HTERT RPE-1 (cell line): Measurements from ENCODE around the gene CCDC188.

Source experiments
- in situ Hi-C: fragments of 300-500 bp; cut with MboI; formaldehyde crosslinking; loops from 4 replicates; pipeline ENCODE4 v1.14.3; 2020; ENCODE audit warnings: low sequenced_read_pairs

CCDC188 gene

GRCh38 chr22:20135806-20136602 lies 14.9 kb downstream of the CCDC188 start:
- in situ Hi-C loops: no loop called here

GRCh38 chr22:20135265-20135664 lies 15.6 kb downstream of the CCDC188 start:
- in situ Hi-C loops: no loop called here

- in situ Hi-C loops: no loop called here
Observed at GRCh38 chr22:20133930-20134549, 16.8 kb downstream of the CCDC188 start.

- in situ Hi-C loops: no loop called here
Observed at GRCh38 chr22:20132686-20133246, 18.1 kb downstream of the CCDC188 start.

GRCh38 chr22:20131859-20132685 lies 18.8 kb downstream of the CCDC188 start:
- in situ Hi-C loops: no loop called here

GRCh38 chr22:20131597-20131858 lies 19.3 kb downstream of the CCDC188 start, which contains the start of gene ZDHHC8:
Gene ZDHHC8 (plus strand): TSS chr22:20131804. CDS start chr22:20131948, 144 bp downstream.
- in situ Hi-C loops: no loop called here

GRCh38 chr22:20130731-20131596 lies 19.9 kb downstream of the CCDC188 start:
- in situ Hi-C loops: no loop called here

- in situ Hi-C loops: no loop called here
Observed at GRCh38 chr22:20130319-20130718, 20.5 kb downstream of the CCDC188 start.

GRCh38 chr22:20129747-20130014 lies 21.2 kb downstream of the CCDC188 start:
- in situ Hi-C loops: no loop called here

- in situ Hi-C loops: no loop called here
Observed at GRCh38 chr22:20128902-20129746, 21.7 kb downstream of the CCDC188 start.

- in situ Hi-C loops: no loop called here
Observed at GRCh38 chr22:20128619-20128901, 22.3 kb downstream of the CCDC188 start.

- in situ Hi-C loops: no loop called here
Observed at GRCh38 chr22:20127869-20128618, 22.8 kb downstream of the CCDC188 start.

GRCh38 chr22:20127318-20127868 lies 23.5 kb downstream of the CCDC188 start:
- in situ Hi-C loops: no loop called here

GRCh38 chr22:20126284-20127029 lies 24.4 kb downstream of the CCDC188 start:
- in situ Hi-C loops: no loop called here

GRCh38 chr22:20125201-20126174 lies 25.4 kb downstream of the CCDC188 start:
- in situ Hi-C loops: no loop called here

GRCh38 chr22:20124083-20124787 lies 26.6 kb downstream of the CCDC188 start:
- in situ Hi-C loops: no loop called here
